ENCODE measurements around the gene CLDN1.
A peak's percentile ranks its signal among the peaks of the same experiment; 100 is the strongest.

CLDN1 gene

GRCh38 chr3:190321789-190322603 is at the start of gene CLDN1:
TSS of gene CLDN1 (minus strand) at chr3:190322446. CDS start at chr3:190322206, 240 bp downstream.
- DNase-seq: peak; percentile 86

- no peak for DNase-seq
These were observed 48.9 kb upstream of the CLDN1 start for GRCh38 chr3:190371152-190371551.

GRCh38 chr3:190370369-190370768 is 48.1 kb upstream of the CLDN1 start:
- no peak for DNase-seq

- DNase-seq: no peak
These were observed 47.5 kb upstream of the CLDN1 start for GRCh38 chr3:190369668-190370295.

- no peak for DNase-seq
These were observed 46.6 kb upstream of the CLDN1 start for GRCh38 chr3:190368881-190369280.

GRCh38 chr3:190366133-190366532 is 43.9 kb upstream of the CLDN1 start:
- no peak for DNase-seq

GRCh38 chr3:190362258-190362657 is 40.0 kb upstream of the CLDN1 start:
- no peak for DNase-seq

- no peak for DNase-seq
These were observed 39.5 kb upstream of the CLDN1 start for GRCh38 chr3:190361791-190362190.

- DNase-seq: no peak
These were observed 38.0 kb upstream of the CLDN1 start for GRCh38 chr3:190360228-190360627.

GRCh38 chr3:190359813-190360212 is 37.6 kb upstream of the CLDN1 start:
- DNase-seq: no peak

- DNase-seq: no peak
These were observed 35.2 kb upstream of the CLDN1 start for GRCh38 chr3:190357468-190357867.

GRCh38 chr3:190356246-190356645 is 34.0 kb upstream of the CLDN1 start:
- DNase-seq: no peak

GRCh38 chr3:190352861-190353457 is 30.7 kb upstream of the CLDN1 start:
- DNase-seq: no peak

- DNase-seq: no peak
These were observed 24.3 kb upstream of the CLDN1 start for GRCh38 chr3:190346541-190346940.

- no peak for DNase-seq
These were observed 23.6 kb upstream of the CLDN1 start for GRCh38 chr3:190345878-190346277.

- DNase-seq: peak; percentile 24
These were observed 23.0 kb upstream of the CLDN1 start for GRCh38 chr3:190345027-190345821.

- no peak for DNase-seq
These were observed 17.8 kb upstream of the CLDN1 start for GRCh38 chr3:190340071-190340470.

GRCh38 chr3:190339130-190339529 is 16.9 kb upstream of the CLDN1 start:
- peak; percentile 20 for DNase-seq

GRCh38 chr3:190338717-190339116 is 16.5 kb upstream of the CLDN1 start:
- no peak for DNase-seq

- DNase-seq: no peak
These were observed 15.1 kb upstream of the CLDN1 start for GRCh38 chr3:190337301-190337700.

- DNase-seq: no peak
These were observed 14.4 kb upstream of the CLDN1 start for GRCh38 chr3:190336516-190337189.

GRCh38 chr3:190333961-190334360 is 11.7 kb upstream of the CLDN1 start:
- no peak for DNase-seq

Measured in NCI-H774 (cell line).